Gastroesophageal sphincter (tissue), 4 donors: ENCODE data around the gene TNXB. TPM values are rescaled to one million over a fixed set of nuclear protein-coding genes. Genes with fewer than 3 reads are reported as not detected.

Experiments used
- ATAC-seq: fragments of 150-250 bp; one replicate; pipeline ENCODE4 v1.9.1; 2016; ENCODE audit warnings: mild to moderate bottlenecking, moderate library complexity
- H3K27ac ChIP-seq, 4 donors: fragments of 200-600 bp; sonication (generic) in 3 of 4; 1 replicate in 3 of 4; 2 replicates in 1 of 4; pipeline ENCODE4 v1.5.1; 2016 to 2019
- H3K27me3 ChIP-seq: fragments of 200-600 bp; sonication (generic); one replicate; pipeline ENCODE4 v1.5.1; 2019
- H3K36me3 ChIP-seq, 2 donors: fragments of 200-600 bp; sonication (generic); one replicate each; pipeline ENCODE4 v1.5.1; 2019; ENCODE audit warnings: control low read depth in 1 of 2
- H3K4me1 ChIP-seq, 3 donors: fragments of 200-600 bp; sonication (generic); 1 replicate in 2 of 3; 2 replicates in 1 of 3; pipeline ENCODE4 v1.5.1; 2016 to 2019; ENCODE audit warnings: control low read depth in 2 of 3
- H3K4me3 ChIP-seq, 2 donors: fragments of 200-600 bp; sonication (generic); one replicate each; pipeline ENCODE4 v1.5.1; 2019; ENCODE audit warnings: mild to moderate bottlenecking in 1 of 2, moderate library complexity in 1 of 2
- H3K9me3 ChIP-seq, 3 donors: fragments of 200-600 bp; sonication (generic); one replicate each; pipeline ENCODE4 v1.5.1; 2017 to 2019; ENCODE audit warnings: control low read depth in 2 of 3
- EP300 ChIP-seq: sonication (generic); formaldehyde crosslinking; IDR thresholded peaks from one replicate; pipeline ENCODE4 v1.6.1; 2017; ENCODE audit warnings: antibody characterized with exemption, mild to moderate bottlenecking
- POLR2A ChIP-seq, 2 donors: fragments of 450-650 bp; IDR thresholded peaks; one replicate each; pipeline ENCODE4 v1.6.1; 2017; ENCODE audit warnings: antibody characterized with exemption in 2 of 2, mild to moderate bottlenecking in 2 of 2, moderate library complexity in 1 of 2
- POLR2AphosphoS5 ChIP-seq: sonication (generic); formaldehyde crosslinking; IDR thresholded peaks from one replicate; pipeline ENCODE4 v1.6.1; 2017; ENCODE audit warnings: antibody characterized with exemption
- WGBS, 2 donors: methylation state at CpG; one replicate each; pipeline ENCODE4 v1.1.5; 2018; ENCODE audit warnings: low coverage in 1 of 2; 5-methylcytosine and 5-hydroxymethylcytosine counted together
- total RNA-seq, 4 donors: library from RNA; depleted of rRNA; stranded (reverse); fragments of >200 nt; gene quantifications; one replicate each; pipeline ENCODE4 v1.1.0, GENCODE V29; 2016
- TF ChIP-seq, protein P1 (sequence below), 4 experiments: fragments of 200-600 bp in 2 of 4; fragments of 450-650 bp in 2 of 4; sonication (generic) in 1 of 4; IDR thresholded peaks; one replicate each; pipeline ENCODE4 v1.5.1; 2017 to 2019; ENCODE audit warnings: antibody characterized with exemption in 4 of 4, mild to moderate bottlenecking in 2 of 4, moderate library complexity in 2 of 4

TNXB gene
- total RNA-seq, 4 donors from 2014 or later, result 148 to 394 (median 190) TPM

GRCh38 chr6:32073613-32074012 lies 35.5 kb downstream of the TNXB start:
- no peak for ATAC-seq
- Histone ChIP-seq H3K27ac (peak overlapping the region in 1 of 4 donors; percentile 79), H3K4me3 (no peak overlapping the region), H3K27me3 (no peaks in the 10 kb centered on the region), H3K4me1 (peaks cover 0 to 20% (median 7%) of the 10 kb centered on the region in 3 donors), H3K9me3 (no peaks in the 10 kb centered on the region), H3K36me3 (peaks cover 0 to 77% of the 10 kb centered on the region in 2 donors)
- TF ChIP-seq POLR2AphosphoS5 (no peak), EP300 (no peak), POLR2A (IDR thresholded peaks at IDR 0.05) (no peak)
- TF ChIP-seq, protein P1, sequence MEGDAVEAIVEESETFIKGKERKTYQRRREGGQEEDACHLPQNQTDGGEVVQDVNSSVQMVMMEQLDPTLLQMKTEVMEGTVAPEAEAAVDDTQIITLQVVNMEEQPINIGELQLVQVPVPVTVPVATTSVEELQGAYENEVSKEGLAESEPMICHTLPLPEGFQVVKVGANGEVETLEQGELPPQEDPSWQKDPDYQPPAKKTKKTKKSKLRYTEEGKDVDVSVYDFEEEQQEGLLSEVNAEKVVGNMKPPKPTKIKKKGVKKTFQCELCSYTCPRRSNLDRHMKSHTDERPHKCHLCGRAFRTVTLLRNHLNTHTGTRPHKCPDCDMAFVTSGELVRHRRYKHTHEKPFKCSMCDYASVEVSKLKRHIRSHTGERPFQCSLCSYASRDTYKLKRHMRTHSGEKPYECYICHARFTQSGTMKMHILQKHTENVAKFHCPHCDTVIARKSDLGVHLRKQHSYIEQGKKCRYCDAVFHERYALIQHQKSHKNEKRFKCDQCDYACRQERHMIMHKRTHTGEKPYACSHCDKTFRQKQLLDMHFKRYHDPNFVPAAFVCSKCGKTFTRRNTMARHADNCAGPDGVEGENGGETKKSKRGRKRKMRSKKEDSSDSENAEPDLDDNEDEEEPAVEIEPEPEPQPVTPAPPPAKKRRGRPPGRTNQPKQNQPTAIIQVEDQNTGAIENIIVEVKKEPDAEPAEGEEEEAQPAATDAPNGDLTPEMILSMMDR (IDR thresholded peaks at IDR 0.05), result no peak
- WGBS, 2 donors, result 95 to 100% methylated on average over 3 to 6 of the region's 10 CpGs

DNA sequence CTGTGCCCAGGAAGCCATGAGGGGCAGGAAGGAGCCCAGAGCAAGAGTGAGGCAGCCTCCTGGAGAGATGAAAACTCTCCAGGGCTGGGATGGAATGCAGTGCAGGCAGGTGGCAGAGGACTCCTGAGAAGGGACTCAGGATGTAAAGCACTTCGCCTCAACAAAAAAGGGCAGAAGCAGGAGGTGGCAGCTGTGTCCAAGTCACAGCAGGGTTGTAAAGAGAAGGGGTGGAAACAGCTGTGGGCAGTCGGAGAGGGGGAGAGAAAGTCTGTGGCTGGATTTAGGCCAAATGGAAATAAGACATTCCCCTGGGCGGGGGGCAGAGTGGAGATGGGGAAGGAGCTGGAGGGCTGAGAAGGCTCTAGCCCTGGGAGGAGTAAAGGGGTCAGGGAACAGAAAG lies 36.0 kb downstream of the TNXB start:
- peaks cover 0 to 20% (median 7%) of the 10 kb centered on the region in 3 donors for H3K4me1 ChIP-seq
- 83 to 100% methylated on average over 1 to 3 of the region's 3 CpGs for WGBS, 2 donors
- no peaks in the 10 kb centered on the region for H3K9me3 ChIP-seq
- no peak for ATAC-seq
- no peak for TF ChIP-seq EP300
- no peak for TF ChIP-seq POLR2AphosphoS5
- TF ChIP-seq, protein P1 (IDR thresholded peaks at IDR 0.05), result no peak
- no peak for TF ChIP-seq POLR2A (IDR thresholded peaks at IDR 0.05)
- peaks cover 0 to 79% of the 10 kb centered on the region in 2 donors for H3K36me3 ChIP-seq
- no peak overlapping the region for H3K4me3 ChIP-seq
- peak overlapping the region in 1 of 4 donors; percentile 79 for H3K27ac ChIP-seq
- no peaks in the 10 kb centered on the region for H3K27me3 ChIP-seq

GRCh38 chr6:32070814-32071543 lies 38.2 kb downstream of the TNXB start:
- H3K27me3 ChIP-seq, result no peaks in the 10 kb centered on the region
- ATAC-seq, result peak; percentile 74
- peaks cover 0 to 6% (median 4%) of the 10 kb centered on the region in 3 donors for H3K4me1 ChIP-seq
- peaks cover 0 to 94% of the 10 kb centered on the region in 2 donors for H3K36me3 ChIP-seq
- TF ChIP-seq POLR2A (IDR thresholded peaks at IDR 0.05), result no peak
- TF ChIP-seq POLR2AphosphoS5, result no peak
- no peak for TF ChIP-seq EP300
- TF ChIP-seq, protein P1 (IDR thresholded peaks at IDR 0.05), result no peak
- 44 to 71% methylated on average over 4 to 7 of the region's 16 CpGs for WGBS, 2 donors
- H3K27ac ChIP-seq, result peak overlapping the region in 3 of 4 donors; percentile 40 to 79 (median 70)
- no peaks in the 10 kb centered on the region for H3K9me3 ChIP-seq
- no peak overlapping the region for H3K4me3 ChIP-seq

- no peak for ATAC-seq
- no peaks in the 10 kb centered on the region for H3K27me3 ChIP-seq
- H3K4me3 ChIP-seq, result no peak overlapping the region
- peaks cover 0 to 92% of the 10 kb centered on the region in 2 donors for H3K36me3 ChIP-seq
- TF ChIP-seq EP300, result no peak
- TF ChIP-seq, protein P1 (IDR thresholded peaks at IDR 0.05), result no peak
- no peak for TF ChIP-seq POLR2A (IDR thresholded peaks at IDR 0.05)
- H3K4me1 ChIP-seq, result peaks cover 0 to 6% (median 0%) of the 10 kb centered on the region in 3 donors
- H3K9me3 ChIP-seq, result no peaks in the 10 kb centered on the region
- 54 to 92% methylated on average over 5 of the region's 24 CpGs for WGBS, 2 donors
- peak overlapping the region in 3 of 4 donors; percentile 40 to 79 (median 70) for H3K27ac ChIP-seq
These were observed 39.1 kb downstream of the TNXB start for GRCh38 chr6:32069878-32070515.
